ENCODE measurements around the gene GINS2.

- no peak for TF ChIP-seq CTCF (IDR thresholded peaks at IDR 0.05)
- TF ChIP-seq POLR2A (IDR thresholded peaks at IDR 0.05) = no peak
Measured at GRCh38 chr16:85670840-85671239, 17.9 kb downstream of the GINS2 start.
